ENCODE data around the gene COA1.

DNA sequence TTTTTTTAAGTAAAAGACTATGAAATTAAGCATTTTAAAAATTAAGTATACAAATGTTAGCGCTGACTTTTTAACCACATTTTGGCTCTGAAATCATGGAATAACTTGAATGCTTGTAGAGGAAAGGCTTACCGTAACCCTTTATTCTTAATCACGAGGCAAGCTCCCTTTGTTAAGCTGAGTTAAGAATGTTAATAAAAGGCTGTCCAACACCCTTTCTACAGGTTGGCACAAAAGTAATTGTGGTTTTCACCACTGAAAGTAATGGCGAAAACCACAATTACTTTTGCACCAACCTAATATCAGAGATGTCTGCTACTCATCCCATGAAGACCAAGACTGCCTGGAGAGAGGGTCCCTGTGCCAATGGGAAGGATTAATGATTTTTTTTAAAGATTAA is 75.9 kb downstream of the COA1 start:
- TF ChIP-seq POLR2AphosphoS5 (IDR thresholded peaks at IDR 0.05; ENCODE audit: borderline replicate concordance, low read depth, low read length) (no peak), EZH2 (IDR thresholded peaks at IDR 0.05) (no peak)

Data from SK-N-MC (cell line).